Natural killer cell (primary cell): ENCODE measurements around the gene PYGL. TPM values are rescaled to one million over a fixed set of nuclear protein-coding genes. Genes with fewer than 3 reads are reported as not detected.

Experiments
- ATAC-seq, 3 donors: fragments of 150-1000 bp in 2 of 3; fragments of 200-7000 bp in 1 of 3; cut with Tn5 transposase; 1 replicate in 1 of 3; 2 replicates in 2 of 3; pipeline ENCODE4 v1.10.0; 2021; ENCODE audit warnings: mild to moderate bottlenecking in 2 of 3, moderate library complexity in 2 of 3
- DNase-seq, 2 donors: peaks; one replicate each; pipeline versions ENCODE4 v3.0.0 to v3.0.0-alpha.2; 2013 to 2021; ENCODE audit warnings: mixed read lengths in 1 of 2
- H3K27ac ChIP-seq: one replicate; pipeline ENCODE4 v1.5.1; 2013; ENCODE audit warnings: mild to moderate bottlenecking, low read length
- H3K27me3 ChIP-seq: one replicate; pipeline ENCODE4 v1.6.1; 2013; ENCODE audit warnings: low read length; ENCODE audit not compliant: control insufficient read depth, insufficient read depth
- H3K36me3 ChIP-seq: one replicate; pipeline ENCODE4 v1.6.1; 2013; ENCODE audit warnings: low read length; ENCODE audit not compliant: control insufficient read depth, insufficient read depth
- H3K4me1 ChIP-seq: one replicate; pipeline ENCODE4 v1.6.1; 2013; ENCODE audit warnings: low read length; ENCODE audit not compliant: control insufficient read depth, insufficient read depth
- H3K4me3 ChIP-seq: one replicate; pipeline ENCODE4 v1.5.1; 2013; ENCODE audit warnings: low read length
- H3K9me3 ChIP-seq: one replicate; pipeline ENCODE4 v1.6.1; 2013; ENCODE audit warnings: low read length; ENCODE audit not compliant: control insufficient read depth, insufficient read depth
- H3K27ac Mint-ChIP-seq, 2 donors: one replicate each; pipeline ENCODE4 v1.8.0; 2022; ENCODE audit warnings: mild to moderate bottlenecking in 2 of 2, mixed read lengths in 2 of 2, moderate library complexity in 1 of 2
- H3K27me3 Mint-ChIP-seq, 2 donors: one replicate each; pipeline ENCODE4 v1.8.0; 2022; ENCODE audit warnings: low read depth in 2 of 2, mixed read lengths in 2 of 2
- H3K36me3 Mint-ChIP-seq: one replicate; pipeline ENCODE4 v1.8.0; 2022; ENCODE audit warnings: mixed read lengths
- H3K4me1 Mint-ChIP-seq, 2 donors: one replicate each; pipeline ENCODE4 v1.8.0; 2022; ENCODE audit warnings: mixed read lengths in 2 of 2
- H3K4me3 Mint-ChIP-seq: one replicate; pipeline ENCODE4 v1.8.0; 2022; ENCODE audit warnings: mild to moderate bottlenecking, moderate library complexity, mixed read lengths
- H3K9me3 Mint-ChIP-seq, 2 donors: one replicate each; pipeline ENCODE4 v1.8.0; 2022; ENCODE audit warnings: mixed read lengths in 2 of 2
- WGBS: methylation state at CpG from one replicate; pipeline ENCODE4 v1.1.7; 2013; ENCODE audit warnings: missing lambda C conversion rate; ENCODE audit not compliant: insufficient coverage; 5-methylcytosine and 5-hydroxymethylcytosine counted together
- intact Hi-C: fragments of 100-400 bp; cut with micrococcal nuclease; formaldehyde crosslinking; loops from one replicate; pipeline ENCODE4 v1.14.2; 2022
- total RNA-seq, 4 donors: library from RNA; stranded (reverse); fragments of 120-200 nt in 1 of 4; gene quantifications; one replicate each; pipeline versions ENCODE4 v1.2.3 to v1.2.4, GENCODE V29; 2013 to 2022
- TF ChIP-seq, protein P1 (sequence below): fragments of 200-600 bp; IDR thresholded peaks from one replicate; pipeline ENCODE4 v1.8.0; 2022; ENCODE audit warnings: antibody characterized with exemption

PYGL gene
- total RNA-seq, 3 donors from 2014 or later (not counting 1 experiment from before 2014, with no cell fraction given): 2.0 to 22.3 (median 3.2) TPM

DNA sequence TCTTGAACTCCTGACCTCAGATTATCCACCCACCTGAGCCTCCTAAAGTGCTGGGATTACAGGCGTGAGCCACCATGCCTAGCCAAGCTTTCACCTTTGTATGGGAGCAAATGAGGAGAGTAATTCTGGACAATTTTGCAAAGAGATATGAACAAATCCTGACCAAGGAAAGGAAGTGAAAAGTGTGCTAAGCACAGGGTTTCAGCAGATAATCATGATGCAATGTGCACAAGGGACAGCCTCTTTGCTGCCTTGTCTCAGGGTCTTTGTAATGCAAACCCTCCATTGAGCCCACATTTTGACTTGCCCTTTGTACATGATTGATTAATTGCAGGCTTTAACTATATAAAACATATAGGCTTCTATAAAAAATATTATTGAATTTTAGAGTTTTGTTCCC, 9.2 kb upstream of the PYGL start:
- DNase-seq (no peak), ATAC-seq (no peak)
- H3K4me3 ChIP-seq: no peak overlapping the region
- no peaks in the 10 kb centered on the region for H3K9me3 Mint-ChIP-seq
- no peaks in the 10 kb centered on the region for H3K9me3 ChIP-seq
- no peaks in the 10 kb centered on the region for H3K27me3 Mint-ChIP-seq
- H3K36me3 ChIP-seq: no peaks in the 10 kb centered on the region
- H3K27me3 ChIP-seq: no peaks in the 10 kb centered on the region
- WGBS: 86% methylated on average over 1 of the region's 1 CpG
- no peak overlapping the region for H3K27ac ChIP-seq
- no peaks in the 10 kb centered on the region for H3K4me1 Mint-ChIP-seq
- no peak overlapping the region for H3K4me3 Mint-ChIP-seq
- TF ChIP-seq, protein P1, sequence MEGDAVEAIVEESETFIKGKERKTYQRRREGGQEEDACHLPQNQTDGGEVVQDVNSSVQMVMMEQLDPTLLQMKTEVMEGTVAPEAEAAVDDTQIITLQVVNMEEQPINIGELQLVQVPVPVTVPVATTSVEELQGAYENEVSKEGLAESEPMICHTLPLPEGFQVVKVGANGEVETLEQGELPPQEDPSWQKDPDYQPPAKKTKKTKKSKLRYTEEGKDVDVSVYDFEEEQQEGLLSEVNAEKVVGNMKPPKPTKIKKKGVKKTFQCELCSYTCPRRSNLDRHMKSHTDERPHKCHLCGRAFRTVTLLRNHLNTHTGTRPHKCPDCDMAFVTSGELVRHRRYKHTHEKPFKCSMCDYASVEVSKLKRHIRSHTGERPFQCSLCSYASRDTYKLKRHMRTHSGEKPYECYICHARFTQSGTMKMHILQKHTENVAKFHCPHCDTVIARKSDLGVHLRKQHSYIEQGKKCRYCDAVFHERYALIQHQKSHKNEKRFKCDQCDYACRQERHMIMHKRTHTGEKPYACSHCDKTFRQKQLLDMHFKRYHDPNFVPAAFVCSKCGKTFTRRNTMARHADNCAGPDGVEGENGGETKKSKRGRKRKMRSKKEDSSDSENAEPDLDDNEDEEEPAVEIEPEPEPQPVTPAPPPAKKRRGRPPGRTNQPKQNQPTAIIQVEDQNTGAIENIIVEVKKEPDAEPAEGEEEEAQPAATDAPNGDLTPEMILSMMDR: no peak
- no peaks in the 10 kb centered on the region for H3K36me3 Mint-ChIP-seq
- no peaks in the 10 kb centered on the region for H3K4me1 ChIP-seq
- intact Hi-C loops: loop anchor here (10.0 kb wide), 1 partner anchor 831 kb away; no protein-coding TSS in a partner anchor
- no peak overlapping the region for H3K27ac Mint-ChIP-seq

DNA sequence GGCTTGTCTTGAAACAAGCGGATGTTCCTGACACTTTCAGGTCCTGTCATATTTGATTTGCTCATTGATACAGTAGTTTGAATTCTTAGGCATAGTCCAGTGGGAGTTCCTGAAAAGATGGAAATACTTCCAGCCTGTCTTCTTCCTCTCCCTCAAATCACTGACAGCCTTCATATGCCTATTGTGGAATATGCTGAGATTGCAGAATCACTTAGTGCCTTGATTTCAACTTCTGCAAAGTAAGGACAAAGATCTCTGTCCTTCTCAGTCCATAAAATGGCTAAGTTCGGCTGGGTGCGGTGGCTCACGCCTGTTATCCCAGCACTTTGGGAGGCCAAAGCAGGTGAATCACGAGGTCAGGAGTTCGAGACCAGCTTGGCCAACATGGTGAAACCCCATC, 6.7 kb upstream of the PYGL start:
- DNase-seq (no peak), ATAC-seq (no peak)
- no peak overlapping the region for H3K27ac ChIP-seq
- H3K27me3 ChIP-seq: no peaks in the 10 kb centered on the region
- H3K9me3 ChIP-seq: no peaks in the 10 kb centered on the region
- Mint-ChIP-seq H3K4me1 (no peaks in the 10 kb centered on the region), H3K4me3 (no peak overlapping the region), H3K36me3 (no peaks in the 10 kb centered on the region), H3K9me3 (no peaks in the 10 kb centered on the region), H3K27me3 (peaks cover 0 to 7% of the 10 kb centered on the region in 2 donors), H3K27ac (no peak overlapping the region)
- intact Hi-C loops: loop anchor here (10.0 kb wide), 1 partner anchor 834 kb away; no protein-coding TSS in a partner anchor
- H3K4me3 ChIP-seq: no peak overlapping the region
- no peaks in the 10 kb centered on the region for H3K4me1 ChIP-seq
- 92% methylated on average over 6 of the region's 6 CpGs for WGBS
- TF ChIP-seq, protein P1: no peak
- H3K36me3 ChIP-seq: no peaks in the 10 kb centered on the region

DNA sequence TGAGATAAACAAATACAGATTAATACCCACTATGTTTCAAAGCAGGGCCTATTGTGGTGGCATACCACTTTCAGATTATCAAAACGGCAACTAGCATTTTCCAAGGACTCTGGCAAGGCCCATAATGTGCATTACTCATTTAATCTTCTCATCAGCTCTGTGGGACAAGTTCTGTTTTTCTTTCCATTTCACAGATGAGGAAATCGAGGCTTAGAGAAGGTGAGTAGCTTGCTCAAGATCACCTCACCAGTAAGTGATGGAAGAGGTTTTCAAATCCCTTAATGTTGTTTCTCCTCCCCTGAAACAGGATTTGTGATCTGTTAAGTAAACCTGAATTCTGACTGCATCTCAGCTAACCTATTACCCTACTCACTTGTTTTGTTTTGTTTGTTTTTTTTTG, 3.9 kb upstream of the PYGL start:
- Histone ChIP-seq H3K4me3 (no peak overlapping the region), H3K27ac (no peak overlapping the region), H3K36me3 (no peaks in the 10 kb centered on the region), H3K9me3 (no peaks in the 10 kb centered on the region), H3K4me1 (peaks cover 17% of the 10 kb centered on the region), H3K27me3 (peaks cover 14% of the 10 kb centered on the region)
- 29% methylated on average over 1 of the region's 2 CpGs for WGBS
- DNase-seq (no peak), ATAC-seq (no peak)
- Mint-ChIP-seq H3K36me3 (no peaks in the 10 kb centered on the region), H3K4me3 (no peak overlapping the region), H3K27ac (no peak overlapping the region), H3K27me3 (peaks cover 4 to 18% of the 10 kb centered on the region in 2 donors), H3K9me3 (no peaks in the 10 kb centered on the region), H3K4me1 (peaks cover 6 to 12% of the 10 kb centered on the region in 2 donors)
- TF ChIP-seq, protein P1: no peak
- intact Hi-C loops: no loop called here

DNA sequence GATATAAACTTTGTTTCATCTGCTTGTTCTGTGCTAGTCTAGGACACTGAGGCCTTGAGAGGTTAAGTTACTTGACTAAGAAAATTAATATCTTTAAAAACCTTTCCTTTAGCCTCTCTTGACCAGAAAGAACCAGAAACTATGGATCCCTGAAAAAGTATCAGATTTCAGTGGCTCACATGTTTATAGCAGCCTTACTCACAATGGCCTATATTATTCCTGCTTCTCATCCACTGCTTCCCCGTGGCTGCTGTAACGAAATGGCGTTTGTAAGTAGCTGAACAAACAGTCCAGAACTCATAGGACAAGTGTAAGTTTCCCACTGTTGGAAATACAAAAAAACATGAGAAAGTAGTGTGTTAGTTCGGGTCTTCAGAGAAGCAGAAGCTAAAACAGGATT, 3.2 kb upstream of the PYGL start:
- intact Hi-C loops: no loop called here

More for the DNA sequence above, 3.2 kb upstream of the PYGL start:
- peaks cover 15% of the 10 kb centered on the region for H3K27me3 ChIP-seq
- no peak overlapping the region for H3K4me3 ChIP-seq
- TF ChIP-seq, protein P1: no peak
- no peak overlapping the region for H3K27ac Mint-ChIP-seq
- H3K9me3 Mint-ChIP-seq: no peaks in the 10 kb centered on the region
- H3K27me3 Mint-ChIP-seq: peaks cover 7 to 21% of the 10 kb centered on the region in 2 donors
- H3K4me3 Mint-ChIP-seq: no peak overlapping the region
- H3K4me1 ChIP-seq: peaks cover 18% of the 10 kb centered on the region
- no peaks in the 10 kb centered on the region for H3K36me3 ChIP-seq
- no peak for ATAC-seq
- peaks cover 6 to 14% of the 10 kb centered on the region in 2 donors for H3K4me1 Mint-ChIP-seq
- H3K36me3 Mint-ChIP-seq: no peaks in the 10 kb centered on the region
- no peak for DNase-seq
- 81% methylated on average over 4 of the region's 4 CpGs for WGBS
- no peak overlapping the region for H3K27ac ChIP-seq
- H3K9me3 ChIP-seq: no peaks in the 10 kb centered on the region
